Measurements from ENCODE around the gene SNU13.
"Not testable (repeated sequence)": the region's sequence is repeated elsewhere in the genome, so short reads cannot be mapped to it uniquely, and the experiment has no call there.

SNU13 gene

DNA sequence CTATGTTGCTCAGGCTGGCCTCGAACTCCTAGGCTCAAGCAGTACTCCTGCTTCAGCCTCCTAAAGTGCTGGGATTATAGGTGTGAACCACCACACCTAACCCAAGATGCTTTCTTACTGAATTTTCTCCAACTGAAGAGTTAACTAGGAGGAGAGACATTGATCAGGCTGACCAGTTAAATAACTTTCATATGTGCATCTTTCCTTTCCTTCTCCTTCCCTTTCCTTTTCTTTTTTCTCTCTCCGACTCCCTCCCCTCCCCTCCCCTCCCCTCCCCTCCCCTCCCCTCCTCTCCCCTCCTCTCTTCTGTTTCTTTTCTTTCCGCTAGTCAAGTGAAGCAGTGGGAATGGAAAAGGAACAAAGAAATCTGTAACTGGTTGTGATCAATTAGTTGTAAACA, 40.9 kb downstream of the SNU13 start:
- in situ Hi-C loops (cut with HindIII; ENCODE audit: low sequenced_read_pairs): no loop called here

DNA sequence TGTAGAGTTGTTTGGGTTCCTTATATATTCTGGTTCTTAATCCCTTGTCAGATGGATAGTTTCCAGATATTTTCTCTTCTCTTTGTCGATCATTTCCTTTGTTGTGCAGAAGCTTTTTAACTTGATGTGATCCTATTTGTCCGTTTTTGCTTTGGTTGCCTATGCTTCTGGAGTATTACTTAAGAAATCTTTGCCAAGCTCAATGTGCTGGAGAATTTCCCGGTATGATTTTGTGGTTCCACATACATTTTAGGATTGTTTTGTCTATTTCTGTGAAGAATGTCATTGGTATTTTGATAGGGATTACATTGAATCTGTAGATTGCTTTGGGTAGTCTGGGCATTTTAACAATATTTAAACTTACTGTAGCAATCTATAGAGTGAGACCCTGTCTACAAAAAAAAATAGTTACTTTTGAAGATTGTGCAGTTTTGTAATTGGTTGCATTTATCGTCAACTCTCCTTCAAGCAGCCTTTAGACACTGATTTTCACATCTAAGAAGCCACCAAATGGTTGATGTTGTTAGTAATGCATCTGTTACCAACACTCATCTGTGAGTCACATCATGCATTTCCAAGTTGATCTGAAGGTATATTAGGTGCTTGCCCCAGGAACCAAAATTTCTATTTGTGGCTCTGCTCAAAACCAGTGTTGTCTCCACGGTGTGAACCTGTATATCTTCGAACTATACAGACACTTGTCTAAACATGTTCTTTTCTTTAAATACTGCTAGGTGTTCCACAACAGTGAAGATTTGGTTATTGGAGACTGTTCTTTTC, 46.1 kb downstream of the SNU13 start:
- in situ Hi-C loops (cut with HindIII; ENCODE audit: low sequenced_read_pairs): no loop called here

DNA sequence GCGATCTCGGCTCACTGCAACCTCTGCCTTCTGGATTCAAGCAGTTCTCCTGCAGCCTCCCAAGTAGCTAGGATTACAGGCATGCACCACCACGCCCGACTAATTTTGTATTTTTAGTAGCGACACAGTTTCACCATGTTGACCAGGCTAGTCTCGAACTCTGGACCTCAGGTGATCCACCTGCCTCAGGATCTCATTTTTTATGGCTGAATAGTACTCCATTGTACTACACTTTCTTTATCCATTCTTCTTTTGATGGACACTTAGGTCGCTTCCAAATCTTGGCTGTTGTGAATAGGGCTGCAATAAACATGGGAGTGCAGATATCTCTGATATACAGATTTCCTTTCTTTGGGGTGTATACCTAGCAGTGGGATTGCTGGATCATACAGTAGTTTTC, 46.8 kb downstream of the SNU13 start:
- in situ Hi-C loops (cut with HindIII; ENCODE audit: low sequenced_read_pairs): no loop called here

DNA sequence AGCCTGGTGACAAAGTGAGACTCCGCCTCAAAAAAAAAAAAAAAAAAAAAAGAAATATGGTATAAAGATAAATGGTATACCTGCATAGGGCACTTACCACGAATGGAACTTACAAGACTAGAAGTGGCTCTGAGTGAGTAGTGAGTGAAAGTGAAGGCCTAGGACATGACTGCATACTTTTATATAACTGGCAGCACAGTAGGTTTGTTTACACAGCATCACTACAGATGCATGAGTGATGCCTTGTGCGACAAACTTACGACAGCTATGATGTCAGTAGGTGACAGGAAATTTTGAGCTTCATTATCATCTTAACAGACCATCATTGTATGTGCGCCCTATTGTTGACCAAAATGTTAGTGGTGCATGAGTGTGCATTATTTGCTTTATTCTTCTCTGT, 49.9 kb downstream of the SNU13 start:
- in situ Hi-C loops (cut with HindIII; ENCODE audit: low sequenced_read_pairs): no loop called here

DNA sequence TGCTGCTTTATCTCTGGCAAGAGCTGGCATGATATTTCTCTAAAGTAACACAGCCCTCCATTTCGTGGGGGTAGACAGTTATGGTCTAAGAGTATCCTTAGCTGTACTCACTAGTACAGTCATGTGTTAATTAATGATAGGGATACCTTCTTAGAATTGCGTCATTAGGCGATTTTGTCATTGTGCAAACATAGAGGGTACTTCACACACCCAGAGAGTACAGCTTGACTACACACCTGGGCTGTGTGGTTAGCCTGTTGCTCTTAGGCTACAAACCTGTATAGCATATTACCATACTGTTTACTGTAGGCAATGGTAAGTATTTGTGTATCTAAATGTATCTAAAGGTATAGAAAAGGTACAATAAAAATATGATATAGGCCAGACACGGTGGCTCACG, 50.5 kb downstream of the SNU13 start:
- in situ Hi-C loops (cut with HindIII; ENCODE audit: low sequenced_read_pairs): no loop called here

DNA sequence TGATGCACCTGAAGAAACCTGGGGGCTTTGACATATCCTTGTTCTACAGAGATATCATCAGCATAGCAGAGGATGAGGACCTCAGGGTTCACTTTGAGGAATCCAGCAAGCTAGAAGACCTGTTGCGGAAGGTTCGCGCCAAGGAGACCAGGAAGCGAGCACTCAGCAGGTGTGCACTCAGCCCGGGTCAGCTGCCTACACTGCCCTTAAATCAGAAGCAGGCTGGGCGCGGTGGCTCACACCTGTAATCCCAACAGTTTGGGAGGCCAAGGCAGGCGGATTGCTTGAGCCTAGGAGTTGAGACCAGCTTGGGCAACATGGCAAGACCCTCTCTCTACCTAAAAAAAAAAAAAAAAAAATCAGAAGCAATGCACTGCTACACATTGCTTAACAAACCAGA, 51.0 kb downstream of the SNU13 start:
- in situ Hi-C loops (cut with HindIII; ENCODE audit: low sequenced_read_pairs): not testable (repeated sequence)

DNA sequence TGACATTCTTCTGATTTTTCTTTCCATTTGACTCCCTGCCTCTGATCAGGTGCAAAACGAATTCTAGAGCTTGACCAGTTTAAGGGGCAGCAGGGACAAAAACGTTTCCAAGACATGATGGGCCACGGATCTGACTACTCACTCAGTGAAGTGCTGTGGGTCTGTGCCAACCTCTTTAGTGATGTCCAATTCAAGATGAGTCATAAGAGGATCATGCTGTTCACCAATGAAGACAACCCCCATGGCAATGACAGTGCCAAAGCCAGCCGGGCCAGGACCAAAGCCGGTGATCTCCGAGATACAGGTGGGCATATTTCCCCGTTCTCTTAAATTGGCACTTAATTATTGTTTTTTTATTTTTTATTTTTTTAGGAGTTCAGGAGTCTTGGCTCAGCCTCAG, 52.2 kb downstream of the SNU13 start:
- in situ Hi-C loops (cut with HindIII; ENCODE audit: low sequenced_read_pairs): no loop called here

DNA sequence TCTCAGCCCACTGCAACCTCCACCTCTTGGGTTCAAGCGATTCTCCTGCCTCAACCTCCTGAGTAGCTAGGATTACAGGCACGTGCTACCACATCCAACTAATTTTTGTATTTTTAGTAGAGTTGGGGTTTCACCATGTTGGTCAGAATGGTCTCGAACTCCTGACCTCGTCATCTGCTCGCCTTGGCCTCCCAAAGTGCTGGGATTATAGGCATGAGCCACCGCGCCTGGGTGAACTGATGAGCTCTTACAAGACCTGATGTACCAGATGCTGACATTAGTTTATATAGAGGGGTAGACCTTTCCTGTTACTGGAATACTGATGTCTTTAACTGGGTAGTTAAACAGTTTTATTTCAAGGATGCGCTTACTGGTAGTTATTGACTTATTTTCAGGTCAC, 54.1 kb downstream of the SNU13 start:
- in situ Hi-C loops (cut with HindIII; ENCODE audit: low sequenced_read_pairs): not testable (repeated sequence)

DNA sequence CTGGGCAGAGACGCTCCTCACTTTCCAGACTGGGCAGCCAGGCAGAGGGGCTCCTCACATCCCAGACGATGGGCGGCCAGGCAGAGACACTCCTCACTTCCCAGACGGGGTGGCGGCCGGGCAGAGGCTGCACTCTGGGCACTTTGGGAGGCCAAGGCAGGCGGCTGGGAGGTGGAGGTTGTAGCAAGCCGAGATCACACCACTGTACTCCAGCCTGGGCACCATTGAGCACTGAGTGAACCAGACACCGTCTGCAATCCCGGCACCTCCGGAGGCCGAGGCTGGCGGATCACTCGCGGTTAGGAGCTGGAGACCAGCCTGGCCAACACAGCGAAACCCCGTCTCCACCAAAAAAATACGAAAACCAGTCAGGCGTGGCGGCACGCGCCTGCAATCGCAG, 57.1 kb downstream of the SNU13 start:
- in situ Hi-C loops (cut with HindIII; ENCODE audit: low sequenced_read_pairs): not testable (repeated sequence)

DNA sequence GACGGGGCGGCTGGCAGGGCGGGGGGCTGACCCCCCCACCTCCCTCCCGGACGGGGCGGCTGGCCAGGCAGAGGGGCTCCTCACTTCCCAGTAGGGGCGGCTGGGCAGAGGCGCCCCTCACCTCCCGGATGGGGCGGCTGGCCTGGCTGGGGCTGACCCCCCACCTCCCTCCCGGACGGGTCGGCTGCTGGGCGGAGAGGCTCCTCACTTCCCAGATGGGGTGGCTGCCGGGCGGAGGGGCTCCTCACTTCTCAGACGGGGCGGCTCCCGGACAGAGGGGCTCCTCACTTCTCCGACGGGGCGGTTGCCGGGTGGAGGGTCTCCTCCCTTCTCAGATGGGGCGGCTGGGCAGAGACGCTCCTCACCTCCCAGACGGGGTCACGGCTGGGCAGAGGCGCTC, 57.6 kb downstream of the SNU13 start:
- in situ Hi-C loops (cut with HindIII; ENCODE audit: low sequenced_read_pairs): not testable (repeated sequence)

DNA sequence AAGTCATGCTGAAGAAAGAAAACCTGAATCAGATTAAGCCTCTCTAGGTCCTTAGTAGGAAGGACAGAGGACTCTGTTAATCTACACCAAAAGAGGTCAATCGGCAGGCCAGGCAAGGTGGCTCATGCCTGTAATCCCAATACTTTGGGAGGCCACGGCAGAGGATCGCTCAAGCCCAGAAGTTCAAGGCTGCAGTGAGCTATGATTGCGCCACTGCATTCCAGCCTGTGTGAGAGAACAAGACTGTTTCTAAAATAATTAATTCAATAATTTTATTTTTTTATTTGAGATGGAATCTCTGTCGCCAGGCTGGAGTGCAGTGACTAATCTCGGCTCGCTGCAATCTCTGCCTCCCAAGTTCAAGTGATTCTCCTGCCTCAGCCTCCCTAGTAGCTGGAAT, 63.1 kb downstream of the SNU13 start:
- in situ Hi-C loops (cut with HindIII; ENCODE audit: low sequenced_read_pairs): no loop called here
